Dendritic cell treated with granulocyte-macrophage colony-stimulating factor and Interleukin-4, amounts not matched to agents 40 ng/mL and 50 ng/mL, for 4 days (primary cell): ENCODE measurements around the gene MUC4.
"Not testable (repeated sequence)": the region's sequence is repeated elsewhere in the genome, so short reads cannot be mapped to it uniquely, and the experiment has no call there.

Source experiments
- H3K27ac Mint-ChIP-seq: one replicate; pipeline ENCODE4 v1.8.0; 2022; ENCODE audit warnings: mild to moderate bottlenecking, mixed read lengths
- H3K27me3 Mint-ChIP-seq: one replicate; pipeline ENCODE4 v1.8.0; 2022; ENCODE audit warnings: mild to moderate bottlenecking, mixed read lengths
- H3K36me3 Mint-ChIP-seq: one replicate; pipeline ENCODE4 v1.8.0; 2022; ENCODE audit warnings: low read depth, mixed read lengths
- H3K4me1 Mint-ChIP-seq: one replicate; pipeline ENCODE4 v1.8.0; 2022; ENCODE audit warnings: low read depth, mixed read lengths
- H3K4me3 Mint-ChIP-seq: one replicate; pipeline ENCODE4 v1.8.0; 2022; ENCODE audit warnings: mild to moderate bottlenecking, moderate library complexity, mixed read lengths
- H3K9me3 Mint-ChIP-seq: one replicate; pipeline ENCODE4 v1.8.0; 2022; ENCODE audit warnings: mixed read lengths
- intact Hi-C: fragments of 100-400 bp; cut with micrococcal nuclease; formaldehyde crosslinking; loops from one replicate; pipeline ENCODE4 v1.15.0; 2022

Gene MUC4

DNA sequence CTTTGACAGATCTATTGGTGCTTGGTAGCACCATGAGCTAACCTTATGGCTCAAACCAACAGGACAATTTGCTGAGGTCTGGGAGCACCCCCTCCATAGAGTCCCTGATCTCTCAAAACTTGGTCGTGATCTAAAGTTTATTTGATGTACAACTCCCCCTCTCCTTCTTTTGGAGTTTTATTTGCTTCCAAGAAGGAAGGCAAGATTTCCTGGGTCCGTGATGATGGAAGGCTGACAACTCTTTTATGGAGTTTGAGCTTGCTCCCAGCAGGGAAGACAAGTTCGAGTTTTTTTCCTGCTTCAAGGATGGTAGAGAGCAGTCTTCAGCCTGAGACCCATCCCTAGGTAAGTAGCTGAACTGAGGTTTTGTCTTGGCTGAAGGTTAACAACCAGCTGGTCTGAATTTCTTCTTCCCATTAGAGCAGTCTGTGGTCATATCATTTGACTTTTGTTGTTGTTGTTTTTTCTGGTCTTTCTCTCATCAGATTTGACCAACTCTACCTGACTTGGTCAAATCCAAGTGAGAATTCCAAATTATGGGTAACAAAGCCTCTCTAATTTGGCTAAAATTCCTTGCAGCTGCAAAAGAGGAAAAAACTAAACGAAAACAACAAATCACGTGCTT, 93.8 kb downstream of the MUC4 start:
- H3K4me3 Mint-ChIP-seq, result no peak overlapping the region
- peaks cover 5% of the 10 kb centered on the region for H3K4me1 Mint-ChIP-seq
- H3K9me3 Mint-ChIP-seq, result no peaks in the 10 kb centered on the region
- peaks cover 24% of the 10 kb centered on the region for H3K36me3 Mint-ChIP-seq
- H3K27ac Mint-ChIP-seq, result no peak overlapping the region
- intact Hi-C loops, result no loop called here
- H3K27me3 Mint-ChIP-seq, result peaks cover 4% of the 10 kb centered on the region

GRCh38 chr3:195717416-195717815, 94.3 kb downstream of the MUC4 start:
- intact Hi-C loops, result no loop called here
- H3K4me3 Mint-ChIP-seq, result no peak overlapping the region
- no peak overlapping the region for H3K27ac Mint-ChIP-seq
- peaks cover 5% of the 10 kb centered on the region for H3K4me1 Mint-ChIP-seq
- no peaks in the 10 kb centered on the region for H3K9me3 Mint-ChIP-seq
- peaks cover 26% of the 10 kb centered on the region for H3K36me3 Mint-ChIP-seq
- peaks cover 4% of the 10 kb centered on the region for H3K27me3 Mint-ChIP-seq

- Mint-ChIP-seq H3K4me3 (no peak overlapping the region), H3K36me3 (peaks cover 43% of the 10 kb centered on the region), H3K9me3 (no peaks in the 10 kb centered on the region), H3K27ac (no peak overlapping the region), H3K4me1 (peaks cover 5% of the 10 kb centered on the region), H3K27me3 (peaks cover 4% of the 10 kb centered on the region)
- intact Hi-C loops, result no loop called here
These were observed 96.0 kb downstream of the MUC4 start for GRCh38 chr3:195715583-195716266.

- Mint-ChIP-seq H3K4me1 (peaks cover 5% of the 10 kb centered on the region), H3K27me3 (peaks cover 4% of the 10 kb centered on the region), H3K9me3 (no peaks in the 10 kb centered on the region), H3K36me3 (peaks cover 49% of the 10 kb centered on the region), H3K4me3 (no peak overlapping the region), H3K27ac (no peak overlapping the region)
- intact Hi-C loops, result no loop called here
These were observed 96.6 kb downstream of the MUC4 start for GRCh38 chr3:195715134-195715533.

GRCh38 chr3:195714380-195715011, 97.2 kb downstream of the MUC4 start:
- intact Hi-C loops, result no loop called here
- H3K4me3 Mint-ChIP-seq, result no peak overlapping the region
- H3K27me3 Mint-ChIP-seq, result peaks cover 4% of the 10 kb centered on the region
- no peak overlapping the region for H3K27ac Mint-ChIP-seq
- H3K4me1 Mint-ChIP-seq, result peaks cover 5% of the 10 kb centered on the region
- peaks cover 55% of the 10 kb centered on the region for H3K36me3 Mint-ChIP-seq
- H3K9me3 Mint-ChIP-seq, result no peaks in the 10 kb centered on the region

GRCh38 chr3:195713150-195713549, 98.6 kb downstream of the MUC4 start:
- H3K27me3 Mint-ChIP-seq, H3K4me3 Mint-ChIP-seq, H3K27ac Mint-ChIP-seq, H3K4me1 Mint-ChIP-seq, intact Hi-C loops, H3K9me3 Mint-ChIP-seq: not testable (repeated sequence)
- H3K36me3 Mint-ChIP-seq, result peaks cover 69% of the 10 kb centered on the region

DNA sequence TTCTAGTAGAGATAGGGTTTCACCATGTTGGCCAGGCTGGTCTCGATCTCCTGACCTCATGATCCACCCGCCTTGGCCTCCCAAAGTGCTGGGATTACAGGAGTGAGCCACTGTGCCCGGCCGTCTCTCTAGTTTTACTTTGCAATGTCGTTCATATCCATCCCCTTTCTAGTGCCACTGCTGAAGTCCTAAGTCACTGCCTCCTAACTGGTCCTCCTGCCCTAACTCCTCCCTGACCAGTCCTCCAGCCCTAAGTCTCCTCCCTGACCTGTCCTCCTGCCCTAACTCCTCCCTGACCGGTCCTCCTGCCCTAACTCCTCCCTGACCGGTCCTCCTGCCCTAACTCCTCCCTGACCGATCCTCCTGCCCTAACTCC, 99.2 kb downstream of the MUC4 start:
- peaks cover 73% of the 10 kb centered on the region for H3K36me3 Mint-ChIP-seq
- H3K4me3 Mint-ChIP-seq, H3K9me3 Mint-ChIP-seq, H3K27ac Mint-ChIP-seq, H3K4me1 Mint-ChIP-seq, intact Hi-C loops, H3K27me3 Mint-ChIP-seq: not testable (repeated sequence)

- peaks cover 5% of the 10 kb centered on the region for H3K4me1 Mint-ChIP-seq
- H3K27me3 Mint-ChIP-seq, result no peaks in the 10 kb centered on the region
- intact Hi-C loops, result no loop called here
- no peaks in the 10 kb centered on the region for H3K9me3 Mint-ChIP-seq
- peaks cover 73% of the 10 kb centered on the region for H3K36me3 Mint-ChIP-seq
- H3K4me3 Mint-ChIP-seq, result no peak overlapping the region
- H3K27ac Mint-ChIP-seq, result no peak overlapping the region
These were observed 99.8 kb downstream of the MUC4 start for GRCh38 chr3:195711813-195712534.

GRCh38 chr3:195711091-195711812, 100.5 kb downstream of the MUC4 start:
- H3K4me3 Mint-ChIP-seq, H3K27ac Mint-ChIP-seq, H3K4me1 Mint-ChIP-seq, H3K27me3 Mint-ChIP-seq, intact Hi-C loops, H3K9me3 Mint-ChIP-seq: not testable (repeated sequence)
- peaks cover 73% of the 10 kb centered on the region for H3K36me3 Mint-ChIP-seq

DNA sequence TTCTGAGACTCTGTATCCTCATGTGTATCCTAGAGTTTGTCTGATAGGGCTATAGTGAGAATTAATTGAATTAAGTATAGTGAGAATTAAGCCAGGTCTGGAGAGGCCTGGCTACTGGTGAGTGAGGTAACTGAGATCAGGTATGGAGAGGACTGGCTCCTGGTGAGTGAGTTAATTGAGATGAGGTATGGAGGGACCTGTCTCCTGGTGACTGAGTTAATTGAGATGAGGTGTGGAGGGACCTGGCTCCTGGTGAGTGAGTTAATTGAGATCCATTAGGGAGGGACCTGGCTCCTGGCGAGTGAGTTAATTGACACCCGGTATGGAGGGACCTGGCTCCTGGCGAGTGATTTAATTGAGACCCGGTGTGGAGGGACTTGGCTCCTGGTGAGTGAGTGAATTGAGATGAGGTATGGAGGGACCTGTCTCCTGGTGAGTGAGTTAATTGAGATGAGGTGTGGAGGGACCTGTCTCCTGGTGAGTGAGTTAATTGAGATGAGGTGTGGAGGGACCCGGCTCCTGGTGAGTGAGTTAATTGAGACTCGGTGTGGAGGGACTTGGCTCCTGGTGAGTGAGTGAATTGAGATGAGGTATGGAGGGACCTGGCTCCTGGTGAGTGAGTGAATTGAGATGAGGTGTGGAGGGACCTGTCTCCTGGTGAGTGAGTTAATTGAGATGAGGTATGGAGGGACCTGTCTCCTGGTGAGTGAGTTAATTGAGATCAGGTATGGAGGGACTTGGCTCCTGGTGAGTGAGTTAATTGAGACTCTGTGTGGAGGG, 101.4 kb downstream of the MUC4 start:
- H3K9me3 Mint-ChIP-seq, H3K27me3 Mint-ChIP-seq, intact Hi-C loops, H3K27ac Mint-ChIP-seq, H3K4me3 Mint-ChIP-seq, H3K4me1 Mint-ChIP-seq: not testable (repeated sequence)
- peaks cover 65% of the 10 kb centered on the region for H3K36me3 Mint-ChIP-seq

- H3K27ac Mint-ChIP-seq, result no peak overlapping the region
- peaks cover 58% of the 10 kb centered on the region for H3K36me3 Mint-ChIP-seq
- no peaks in the 10 kb centered on the region for H3K27me3 Mint-ChIP-seq
- intact Hi-C loops, result no loop called here
- H3K4me1 Mint-ChIP-seq, result no peaks in the 10 kb centered on the region
- no peaks in the 10 kb centered on the region for H3K9me3 Mint-ChIP-seq
- no peak overlapping the region for H3K4me3 Mint-ChIP-seq
These were observed 102.0 kb downstream of the MUC4 start for GRCh38 chr3:195709676-195710085.

- H3K27ac Mint-ChIP-seq, result no peak overlapping the region
- H3K9me3 Mint-ChIP-seq, result no peaks in the 10 kb centered on the region
- no peak overlapping the region for H3K4me3 Mint-ChIP-seq
- peaks cover 50% of the 10 kb centered on the region for H3K36me3 Mint-ChIP-seq
- no peaks in the 10 kb centered on the region for H3K27me3 Mint-ChIP-seq
- intact Hi-C loops, result no loop called here
- no peaks in the 10 kb centered on the region for H3K4me1 Mint-ChIP-seq
These were observed 102.9 kb downstream of the MUC4 start for GRCh38 chr3:195708626-195709481.
